Activated CD4-positive, alpha-beta memory T cell treated with anti-CD3 and anti-CD28 coated beads for 36 hours (primary cell): ENCODE data around the gene MICU2. TPM values are rescaled to one million over a fixed set of nuclear protein-coding genes. Genes with fewer than 3 reads are reported as not detected.

Experiments used
- CTCF ChIA-PET: fragments of 350-600 bp; sonication (Branson Sonifier 250); formaldehyde crosslinking; loops from one replicate; lab custom pipeline; 2021; ENCODE audit warnings: antibody characterized with exemption, inconsistent platforms; lab: Charles Lee
- POLR2A ChIA-PET: fragments of 350-600 bp; sonication (Branson Sonifier 250); formaldehyde crosslinking; loops from one replicate; lab custom pipeline; 2021; ENCODE audit warnings: antibody characterized with exemption; lab: Charles Lee
- DNase-seq: peaks from one replicate; pipeline ENCODE4 v3.0.0-alpha.2; 2020
- H3K27ac Mint-ChIP-seq: one replicate; pipeline ENCODE4 v1.8.0; 2021; ENCODE audit warnings: mixed read lengths
- H3K27me3 Mint-ChIP-seq: one replicate; pipeline ENCODE4 v1.8.0; 2021; ENCODE audit warnings: mixed read lengths
- H3K36me3 Mint-ChIP-seq: one replicate; pipeline ENCODE4 v1.8.0; 2021; ENCODE audit warnings: mixed read lengths
- H3K4me1 Mint-ChIP-seq: one replicate; pipeline ENCODE4 v1.8.0; 2021; ENCODE audit warnings: low read depth, mixed read lengths
- H3K4me3 Mint-ChIP-seq: one replicate; pipeline ENCODE4 v1.8.0; 2021; ENCODE audit warnings: mild to moderate bottlenecking, mixed read lengths
- H3K9me3 Mint-ChIP-seq: one replicate; pipeline ENCODE4 v1.8.0; 2021; ENCODE audit warnings: mixed read lengths
- intact Hi-C: fragments of 100-400 bp; cut with micrococcal nuclease; formaldehyde crosslinking; loops from one replicate; pipeline ENCODE4 v1.15.1; 2023
- total RNA-seq, 2 experiments: library from RNA; stranded (reverse); gene quantifications; one replicate each; pipeline ENCODE4 v1.2.3, GENCODE V29; 2021

MICU2 gene
- total RNA-seq, 2 experiments from 2014 or later, result 32.6 to 33.3 TPM

GRCh38 chr13:21475115-21475514, 128.9 kb downstream of the MICU2 start:
- intact Hi-C loops, result loop anchor here (5.0 kb wide), 2 partner anchors 73 to 298 kb away; partner anchors contain the start of genes MRPL57 and SKA3
- CTCF ChIA-PET, result interaction anchor here (0.9 to 7.3 kb wide), 2 partner anchors 127 to 178 kb away, joined by 3 to 170 read pairs; no protein-coding TSS in a partner anchor
- no peak for DNase-seq
- no peak overlapping the region for H3K27ac Mint-ChIP-seq
- POLR2A ChIA-PET, result no interaction called here
- no peak overlapping the region for H3K4me3 Mint-ChIP-seq
- peaks cover 5% of the 10 kb centered on the region for H3K9me3 Mint-ChIP-seq
- no peaks in the 10 kb centered on the region for H3K36me3 Mint-ChIP-seq
- no peaks in the 10 kb centered on the region for H3K27me3 Mint-ChIP-seq
- H3K4me1 Mint-ChIP-seq, result peaks cover 12% of the 10 kb centered on the region

GRCh38 chr13:21470785-21471184, 133.2 kb downstream of the MICU2 start:
- peaks cover 5% of the 10 kb centered on the region for H3K9me3 Mint-ChIP-seq
- ChIA-PET POLR2A (no interaction called here), CTCF (no interaction called here)
- no peaks in the 10 kb centered on the region for H3K4me1 Mint-ChIP-seq
- H3K27me3 Mint-ChIP-seq, result no peaks in the 10 kb centered on the region
- no peak overlapping the region for H3K4me3 Mint-ChIP-seq
- H3K36me3 Mint-ChIP-seq, result no peaks in the 10 kb centered on the region
- DNase-seq, result no peak
- no peak overlapping the region for H3K27ac Mint-ChIP-seq
- intact Hi-C loops, result no loop called here

- H3K4me1 Mint-ChIP-seq, result no peaks in the 10 kb centered on the region
- H3K9me3 Mint-ChIP-seq, result peaks cover 5% of the 10 kb centered on the region
- intact Hi-C loops, result no loop called here
- no peaks in the 10 kb centered on the region for H3K27me3 Mint-ChIP-seq
- no peaks in the 10 kb centered on the region for H3K36me3 Mint-ChIP-seq
- ChIA-PET POLR2A (no interaction called here), CTCF (no interaction called here)
- no peak for DNase-seq
- H3K4me3 Mint-ChIP-seq, result no peak overlapping the region
- H3K27ac Mint-ChIP-seq, result no peak overlapping the region
Measured at GRCh38 chr13:21466527-21466926, 137.4 kb downstream of the MICU2 start.

GRCh38 chr13:21465710-21466160, 138.2 kb downstream of the MICU2 start:
- no peaks in the 10 kb centered on the region for H3K36me3 Mint-ChIP-seq
- H3K27ac Mint-ChIP-seq, result no peak overlapping the region
- no peak for DNase-seq
- POLR2A ChIA-PET, result no interaction called here
- peaks cover 3% of the 10 kb centered on the region for H3K9me3 Mint-ChIP-seq
- H3K4me3 Mint-ChIP-seq, result no peak overlapping the region
- CTCF ChIA-PET, result interaction anchor here (0.9 kb wide), 1 partner anchor 10 kb away, joined by 3 read pairs; no protein-coding TSS in a partner anchor
- no peaks in the 10 kb centered on the region for H3K4me1 Mint-ChIP-seq
- no peaks in the 10 kb centered on the region for H3K27me3 Mint-ChIP-seq
- intact Hi-C loops, result no loop called here

GRCh38 chr13:21463424-21463823, 140.5 kb downstream of the MICU2 start:
- Mint-ChIP-seq H3K9me3 (no peaks in the 10 kb centered on the region), H3K36me3 (no peaks in the 10 kb centered on the region), H3K27me3 (no peaks in the 10 kb centered on the region), H3K4me1 (no peaks in the 10 kb centered on the region), H3K4me3 (no peak overlapping the region), H3K27ac (no peak overlapping the region)
- CTCF ChIA-PET, result interaction anchor here (0.6 to 2.7 kb wide), 2 partner anchors 13 to 638 kb away, joined by 3 to 11 read pairs; no protein-coding TSS in a partner anchor
- DNase-seq, result no peak
- intact Hi-C loops, result no loop called here
- POLR2A ChIA-PET, result no interaction called here

GRCh38 chr13:21461131-21461530, 142.8 kb downstream of the MICU2 start:
- no peaks in the 10 kb centered on the region for H3K27me3 Mint-ChIP-seq
- H3K4me1 Mint-ChIP-seq, result peaks cover 17% of the 10 kb centered on the region
- no peaks in the 10 kb centered on the region for H3K36me3 Mint-ChIP-seq
- H3K4me3 Mint-ChIP-seq, result no peak overlapping the region
- ChIA-PET CTCF (no interaction called here), POLR2A (no interaction called here)
- no peaks in the 10 kb centered on the region for H3K9me3 Mint-ChIP-seq
- intact Hi-C loops, result no loop called here
- no peak for DNase-seq
- H3K27ac Mint-ChIP-seq, result no peak overlapping the region

GRCh38 chr13:21458813-21459701, 144.9 kb downstream of the MICU2 start, which contains the start of gene ZDHHC20:
TSS of gene ZDHHC20 (minus strand) at chr13:21459303. CDS start at chr13:21459171, 132 bp downstream.
- no peaks in the 10 kb centered on the region for H3K9me3 Mint-ChIP-seq
- H3K27me3 Mint-ChIP-seq, result no peaks in the 10 kb centered on the region
- peaks cover 10% of the 10 kb centered on the region for H3K36me3 Mint-ChIP-seq
- peak; percentile 93 for DNase-seq
- ChIA-PET POLR2A (interaction anchor here (1.1 to 2.9 kb wide), 6 partner anchors 14 to 282 kb away, joined by 3 to 13 read pairs (median 4); partner anchors contain the start of genes MICU2, MRPL57 and SKA3), CTCF (interaction anchor here (2.3 to 2.9 kb wide), 2 partner anchors 18 to 162 kb away, joined by 13 to 20 read pairs; no protein-coding TSS in a partner anchor)
- peak within 1 kb of the TSS; percentile 90 for H3K27ac Mint-ChIP-seq
- intact Hi-C loops, result loop anchor here (1.0 to 2.0 kb wide), 3 partner anchors 24 to 161 kb away; no protein-coding TSS in a partner anchor
- H3K4me1 Mint-ChIP-seq, result peaks cover 29% of the 10 kb centered on the region
- H3K4me3 Mint-ChIP-seq, result peak within 1 kb of the TSS; percentile 93

- Mint-ChIP-seq H3K9me3 (peaks cover under 1% of the 10 kb centered on the region), H3K4me1 (peaks cover 30% of the 10 kb centered on the region), H3K36me3 (peaks cover 10% of the 10 kb centered on the region), H3K27me3 (no peaks in the 10 kb centered on the region), H3K4me3 (peak overlapping the region; percentile 93), H3K27ac (peak overlapping the region; percentile 90)
- intact Hi-C loops, result loop anchor here (1.0 to 2.0 kb wide), 2 partner anchors 23 to 56 kb away; no protein-coding TSS in a partner anchor
- DNase-seq, result peak; percentile 74
- CTCF ChIA-PET, result interaction anchor here (2.3 to 2.9 kb wide), 2 partner anchors 19 to 161 kb away, joined by 13 to 20 read pairs; no protein-coding TSS in a partner anchor
- POLR2A ChIA-PET, result interaction anchor here (1.1 to 2.9 kb wide), 6 partner anchors 15 to 282 kb away, joined by 3 to 13 read pairs (median 4); partner anchors contain the start of genes MICU2, MRPL57 and SKA3
Measured at GRCh38 chr13:21458451-21458812, 145.5 kb downstream of the MICU2 start.

- CTCF ChIA-PET, result no interaction called here
- POLR2A ChIA-PET, result no interaction called here
- H3K27ac Mint-ChIP-seq, result no peak overlapping the region
- H3K4me1 Mint-ChIP-seq, result peaks cover 47% of the 10 kb centered on the region
- H3K9me3 Mint-ChIP-seq, result peaks cover 9% of the 10 kb centered on the region
- intact Hi-C loops, result no loop called here
- peaks cover 21% of the 10 kb centered on the region for H3K36me3 Mint-ChIP-seq
- DNase-seq, result no peak
- no peaks in the 10 kb centered on the region for H3K27me3 Mint-ChIP-seq
- no peak overlapping the region for H3K4me3 Mint-ChIP-seq
Measured at GRCh38 chr13:21453387-21454081, 150.4 kb downstream of the MICU2 start.

- Mint-ChIP-seq H3K27me3 (no peaks in the 10 kb centered on the region), H3K4me3 (no peak overlapping the region), H3K36me3 (peaks cover 26% of the 10 kb centered on the region), H3K27ac (no peak overlapping the region), H3K9me3 (peaks cover 9% of the 10 kb centered on the region), H3K4me1 (peaks cover 40% of the 10 kb centered on the region)
- ChIA-PET POLR2A (no interaction called here), CTCF (no interaction called here)
- DNase-seq, result no peak
- intact Hi-C loops, result no loop called here
Measured at GRCh38 chr13:21450936-21451335, 153.0 kb downstream of the MICU2 start.

GRCh38 chr13:21446656-21447055, 157.3 kb downstream of the MICU2 start:
- POLR2A ChIA-PET, result no interaction called here
- intact Hi-C loops, result no loop called here
- no peaks in the 10 kb centered on the region for H3K27me3 Mint-ChIP-seq
- H3K4me3 Mint-ChIP-seq, result no peak overlapping the region
- DNase-seq, result no peak
- H3K27ac Mint-ChIP-seq, result no peak overlapping the region
- CTCF ChIA-PET, result no interaction called here
- peaks cover 3% of the 10 kb centered on the region for H3K9me3 Mint-ChIP-seq
- peaks cover 9% of the 10 kb centered on the region for H3K36me3 Mint-ChIP-seq
- H3K4me1 Mint-ChIP-seq, result peaks cover 20% of the 10 kb centered on the region
